Measurements from ENCODE around the gene ZNF177.

DNA sequence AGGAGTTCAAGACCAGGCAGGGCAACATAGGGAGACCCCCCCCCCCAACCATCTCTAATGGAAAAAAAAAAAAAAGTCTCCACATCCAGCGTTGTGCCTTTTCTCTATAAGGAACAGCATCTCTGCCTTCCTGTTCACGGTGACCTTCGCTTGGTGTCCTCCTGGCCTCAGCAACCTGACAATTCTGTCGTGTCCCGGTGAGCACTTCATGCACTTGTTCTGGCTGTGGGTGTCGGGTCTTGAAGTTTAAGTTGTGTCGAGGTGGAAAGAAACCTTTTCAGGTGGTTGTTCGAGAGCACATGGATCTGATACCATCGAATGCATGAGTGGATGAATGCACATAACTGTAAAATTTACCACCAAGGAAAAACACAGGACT lies 38.2 kb upstream of the ZNF177 start:
- no peak for TF ChIP-seq EZH2 (IDR thresholded peaks at IDR 0.05; ENCODE audit: borderline replicate concordance, low read depth, low read length, severe bottlenecking)
- TF ChIP-seq, protein P1, sequence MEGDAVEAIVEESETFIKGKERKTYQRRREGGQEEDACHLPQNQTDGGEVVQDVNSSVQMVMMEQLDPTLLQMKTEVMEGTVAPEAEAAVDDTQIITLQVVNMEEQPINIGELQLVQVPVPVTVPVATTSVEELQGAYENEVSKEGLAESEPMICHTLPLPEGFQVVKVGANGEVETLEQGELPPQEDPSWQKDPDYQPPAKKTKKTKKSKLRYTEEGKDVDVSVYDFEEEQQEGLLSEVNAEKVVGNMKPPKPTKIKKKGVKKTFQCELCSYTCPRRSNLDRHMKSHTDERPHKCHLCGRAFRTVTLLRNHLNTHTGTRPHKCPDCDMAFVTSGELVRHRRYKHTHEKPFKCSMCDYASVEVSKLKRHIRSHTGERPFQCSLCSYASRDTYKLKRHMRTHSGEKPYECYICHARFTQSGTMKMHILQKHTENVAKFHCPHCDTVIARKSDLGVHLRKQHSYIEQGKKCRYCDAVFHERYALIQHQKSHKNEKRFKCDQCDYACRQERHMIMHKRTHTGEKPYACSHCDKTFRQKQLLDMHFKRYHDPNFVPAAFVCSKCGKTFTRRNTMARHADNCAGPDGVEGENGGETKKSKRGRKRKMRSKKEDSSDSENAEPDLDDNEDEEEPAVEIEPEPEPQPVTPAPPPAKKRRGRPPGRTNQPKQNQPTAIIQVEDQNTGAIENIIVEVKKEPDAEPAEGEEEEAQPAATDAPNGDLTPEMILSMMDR (IDR thresholded peaks at IDR 0.05; ENCODE audit: borderline replicate concordance, extremely low read depth, low read length, poor library complexity, severe bottlenecking), result no peak

All from DND-41 (cell line).